Vagina (tissue), 2 donors: ENCODE data around the gene SLC39A3.

Source experiments
- POLR2A ChIP-seq, 2 donors: fragments of 450-650 bp; IDR thresholded peaks; one replicate each; pipeline ENCODE4 v1.6.1; 2017; ENCODE audit warnings: antibody characterized with exemption in 2 of 2, mild to moderate bottlenecking in 2 of 2, moderate library complexity in 2 of 2
- POLR2AphosphoS5 ChIP-seq, 2 donors: sonication (generic); formaldehyde crosslinking; IDR thresholded peaks; one replicate each; pipeline ENCODE4 v1.9.0; 2017; ENCODE audit warnings: antibody characterized with exemption in 2 of 2, mild to moderate bottlenecking in 2 of 2, low read depth in 1 of 2; ENCODE audit not compliant: insufficient read depth in 1 of 2
- TF ChIP-seq, protein P1 (sequence below), 3 experiments: fragments of 450-650 bp in 2 of 3; fragments of 200-600 bp in 1 of 3; sonication (generic) in 1 of 3; IDR thresholded peaks; one replicate each; pipeline ENCODE4 v1.5.1; 2017 to 2019; ENCODE audit warnings: antibody characterized with exemption in 3 of 3, mild to moderate bottlenecking in 2 of 3, moderate library complexity in 2 of 3

DNA sequence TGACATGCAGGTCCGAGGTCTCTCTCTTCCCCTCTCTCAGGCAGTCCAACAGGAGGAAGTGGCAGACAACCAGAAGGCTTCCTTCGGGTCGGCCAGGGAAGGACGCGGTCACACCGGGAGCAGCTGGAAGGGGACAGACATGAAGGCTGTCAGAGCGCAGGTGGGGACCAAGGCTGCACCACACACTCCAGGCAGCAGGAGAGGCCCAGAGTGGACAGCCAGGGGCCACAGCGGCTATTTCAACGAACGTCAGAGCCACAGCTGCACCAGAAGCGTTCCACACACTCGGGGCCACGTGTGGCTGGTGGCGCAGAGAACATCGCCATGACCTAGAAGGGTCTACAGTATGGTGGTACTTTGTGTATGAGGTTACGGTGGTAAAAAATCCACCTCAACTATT, 16.0 kb upstream of the SLC39A3 start:
- TF ChIP-seq POLR2AphosphoS5 (IDR thresholded peaks at IDR 0.05; ENCODE audit: insufficient read depth in 1 of 2, low read depth in 1 of 2) (no peak), POLR2A (IDR thresholded peaks at IDR 0.05) (no peak)
- TF ChIP-seq, protein P1, sequence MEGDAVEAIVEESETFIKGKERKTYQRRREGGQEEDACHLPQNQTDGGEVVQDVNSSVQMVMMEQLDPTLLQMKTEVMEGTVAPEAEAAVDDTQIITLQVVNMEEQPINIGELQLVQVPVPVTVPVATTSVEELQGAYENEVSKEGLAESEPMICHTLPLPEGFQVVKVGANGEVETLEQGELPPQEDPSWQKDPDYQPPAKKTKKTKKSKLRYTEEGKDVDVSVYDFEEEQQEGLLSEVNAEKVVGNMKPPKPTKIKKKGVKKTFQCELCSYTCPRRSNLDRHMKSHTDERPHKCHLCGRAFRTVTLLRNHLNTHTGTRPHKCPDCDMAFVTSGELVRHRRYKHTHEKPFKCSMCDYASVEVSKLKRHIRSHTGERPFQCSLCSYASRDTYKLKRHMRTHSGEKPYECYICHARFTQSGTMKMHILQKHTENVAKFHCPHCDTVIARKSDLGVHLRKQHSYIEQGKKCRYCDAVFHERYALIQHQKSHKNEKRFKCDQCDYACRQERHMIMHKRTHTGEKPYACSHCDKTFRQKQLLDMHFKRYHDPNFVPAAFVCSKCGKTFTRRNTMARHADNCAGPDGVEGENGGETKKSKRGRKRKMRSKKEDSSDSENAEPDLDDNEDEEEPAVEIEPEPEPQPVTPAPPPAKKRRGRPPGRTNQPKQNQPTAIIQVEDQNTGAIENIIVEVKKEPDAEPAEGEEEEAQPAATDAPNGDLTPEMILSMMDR (IDR thresholded peaks at IDR 0.05), result no peak
